GM19395 (cell line): ENCODE data around the gene IFNB1.

ENCODE experiments used
- ATAC-seq: cut with Tn5 transposase; IDR thresholded peaks from one replicate; pipeline ENCODE4 v1.9.1; 2021; ENCODE audit warnings: mild to moderate bottlenecking, moderate library complexity; ENCODE audit not compliant: unreplicated experiment

The IFNB1 gene

GRCh38 chr9:21077781-21078180 lies at the start of gene IFNB1:
Gene IFNB1, minus strand, starts transcription at chr9:21077942. Its CDS starts 73 bp downstream, at chr9:21077869.
- no peak for ATAC-seq

DNA sequence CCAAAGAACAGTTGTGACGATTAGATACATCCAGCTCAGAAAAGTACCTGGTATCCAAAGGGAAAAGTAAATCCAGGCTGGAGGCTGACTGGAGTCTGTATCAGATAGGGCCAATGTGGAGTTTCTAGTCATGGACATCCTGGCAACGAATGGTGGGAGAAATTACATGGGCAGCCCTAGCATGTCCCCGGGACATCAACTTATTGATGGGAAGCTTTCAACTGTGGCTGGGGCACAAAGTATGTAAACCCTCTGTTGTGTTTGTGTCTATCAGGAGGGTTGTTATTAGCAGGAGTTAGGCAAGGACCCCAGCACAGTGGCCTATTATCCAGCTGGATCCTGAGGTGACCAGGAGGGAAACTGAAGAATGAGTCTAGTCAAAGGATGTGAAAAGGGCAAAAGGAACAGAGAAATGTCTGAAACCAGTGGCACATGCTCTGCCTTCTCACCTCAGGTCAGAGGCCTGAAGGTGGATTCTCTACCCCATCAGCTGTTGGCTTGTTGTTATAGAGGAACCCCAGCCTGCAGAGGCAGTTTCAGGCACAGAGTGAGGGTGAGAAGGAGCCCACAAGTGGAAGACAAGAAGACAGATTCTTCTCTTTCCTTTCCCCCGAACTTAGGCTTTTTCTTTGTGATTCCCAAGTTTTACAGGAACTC lies 44.0 kb upstream of the IFNB1 start:
- peak; percentile 77 for ATAC-seq

GRCh38 chr9:21121079-21121478 lies 43.3 kb upstream of the IFNB1 start:
- no peak for ATAC-seq

GRCh38 chr9:21119093-21119770 lies 41.5 kb upstream of the IFNB1 start:
- ATAC-seq, result peak; percentile 52

DNA sequence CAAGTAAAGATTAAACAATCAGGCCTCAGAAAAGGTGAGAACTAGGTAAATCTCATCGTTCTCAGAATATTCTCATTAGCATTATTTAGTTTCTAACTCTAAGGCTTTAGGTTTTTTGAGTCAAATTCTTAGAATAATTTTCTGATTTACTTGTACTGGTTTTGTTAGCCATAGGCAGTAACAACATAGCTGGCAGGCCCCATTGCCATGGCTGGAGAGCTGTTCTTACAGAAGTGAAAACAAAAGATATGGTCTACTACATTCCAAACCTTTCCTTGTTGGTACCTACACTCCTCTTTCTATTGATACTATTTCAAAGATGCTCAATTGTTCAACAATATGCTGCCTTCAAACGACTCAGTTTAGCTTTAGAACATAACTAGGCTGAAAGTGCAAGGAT lies 36.6 kb upstream of the IFNB1 start:
- ATAC-seq, result no peak

- peak; percentile 98 for ATAC-seq
These were observed 33.2 kb upstream of the IFNB1 start for GRCh38 chr9:21110708-21111576.

DNA sequence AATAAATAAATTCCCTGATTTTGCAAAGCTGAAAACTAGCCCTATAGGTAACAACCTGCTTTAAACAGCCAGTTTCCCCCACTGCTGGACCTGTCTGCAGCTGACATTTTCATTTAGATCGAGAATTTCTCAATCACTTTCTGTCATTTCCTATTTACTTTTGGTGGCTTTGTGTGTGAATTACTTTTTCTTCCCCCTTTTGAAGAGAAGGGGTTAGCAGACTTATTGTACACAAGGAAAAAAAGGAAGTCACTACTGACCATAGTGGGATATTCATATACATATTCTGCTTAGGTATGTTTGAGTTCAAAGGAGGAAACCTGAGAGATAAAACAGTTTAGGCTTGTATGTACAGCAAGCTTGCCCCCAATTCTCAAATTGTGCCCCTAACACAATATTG lies 27.0 kb upstream of the IFNB1 start:
- no peak for ATAC-seq

DNA sequence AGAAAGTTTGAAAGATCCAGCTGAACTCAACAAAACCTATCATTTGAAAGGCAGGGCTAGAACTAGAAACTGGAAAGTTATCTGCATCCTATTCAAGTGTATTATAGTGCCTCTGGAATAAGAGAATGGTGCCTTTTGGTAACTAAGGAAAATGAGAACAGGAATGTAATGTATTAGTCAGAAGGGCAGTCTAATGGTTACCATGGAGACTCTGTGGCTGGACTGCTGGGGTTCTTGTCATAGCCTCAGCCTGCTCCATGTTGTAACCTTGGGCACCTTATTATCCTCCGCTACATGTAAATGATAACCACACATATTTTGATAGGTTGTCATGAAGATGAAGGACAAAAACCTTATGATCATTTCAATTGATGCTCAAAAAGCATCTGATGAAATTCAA lies 24.6 kb upstream of the IFNB1 start:
- ATAC-seq, result no peak

DNA sequence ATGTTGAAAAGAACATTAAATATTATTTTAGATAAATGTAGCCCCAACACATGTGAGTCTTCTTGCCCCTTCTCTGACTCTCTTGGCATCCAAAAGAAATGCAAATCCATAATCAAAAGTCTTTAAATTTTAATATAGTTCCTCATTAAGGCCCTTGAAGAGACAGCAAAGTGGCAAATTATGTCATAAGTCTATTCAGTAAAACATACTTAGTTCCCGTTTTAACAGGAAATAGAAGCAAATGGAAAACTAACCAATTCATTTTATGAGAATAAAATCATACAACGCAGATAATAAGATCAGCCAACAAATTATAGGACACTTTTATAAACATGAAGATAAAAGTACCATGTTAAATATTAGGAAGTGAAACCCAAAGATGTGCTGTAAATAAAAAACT lies 20.1 kb upstream of the IFNB1 start:
- ATAC-seq, result no peak

DNA sequence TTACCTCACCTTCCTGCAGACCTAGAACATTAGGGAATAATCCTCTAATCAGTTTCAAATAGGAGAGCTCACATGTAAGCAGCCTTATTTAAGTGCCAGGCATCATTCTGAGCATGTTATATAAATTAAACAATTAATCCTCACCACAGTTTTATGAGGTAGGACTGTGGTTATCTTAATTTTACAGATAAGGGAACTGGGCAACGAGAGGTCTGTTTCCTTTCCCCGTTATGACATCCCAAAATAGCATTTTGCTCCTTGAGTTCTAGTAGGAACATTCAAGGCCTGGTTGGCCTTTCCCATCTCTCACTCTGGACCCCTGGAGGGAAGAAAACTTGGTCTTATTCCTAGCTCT lies 19.1 kb upstream of the IFNB1 start:
- ATAC-seq, result no peak

DNA sequence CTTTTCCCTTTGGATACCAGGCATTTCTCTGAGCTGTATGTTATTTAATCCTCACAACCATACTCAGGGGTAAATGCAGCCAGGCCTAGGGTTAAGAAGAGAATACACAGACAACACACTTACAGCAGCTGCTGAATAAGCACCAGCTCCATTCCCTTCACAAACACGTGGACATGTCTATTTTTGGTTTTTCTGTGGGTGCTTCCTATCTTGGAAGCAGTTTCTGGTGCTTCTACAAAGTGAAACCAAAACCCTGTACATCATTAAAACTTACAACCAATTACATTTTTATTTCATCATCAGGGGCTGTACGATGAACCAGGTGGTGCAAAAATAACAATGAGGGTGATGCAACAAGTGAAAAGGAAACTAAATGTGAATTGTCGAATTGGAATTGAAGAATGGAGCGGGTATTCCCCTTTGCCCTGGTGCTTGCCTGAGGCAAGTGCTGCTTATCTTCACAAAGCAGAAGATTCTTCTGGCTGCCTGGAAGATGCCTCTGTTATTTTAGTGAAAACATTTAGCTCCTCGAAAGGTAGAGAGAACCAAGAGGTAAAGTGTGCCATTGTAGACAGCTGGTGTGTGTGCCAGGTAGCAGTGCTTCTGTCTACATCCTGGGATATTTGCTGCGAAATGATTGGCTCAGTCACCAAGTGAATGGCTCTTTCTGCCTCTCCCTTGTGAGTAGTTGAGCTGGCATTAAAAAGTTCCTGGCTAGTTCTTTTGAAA lies 18.6 kb upstream of the IFNB1 start:
- ATAC-seq, result peak; percentile 86

DNA sequence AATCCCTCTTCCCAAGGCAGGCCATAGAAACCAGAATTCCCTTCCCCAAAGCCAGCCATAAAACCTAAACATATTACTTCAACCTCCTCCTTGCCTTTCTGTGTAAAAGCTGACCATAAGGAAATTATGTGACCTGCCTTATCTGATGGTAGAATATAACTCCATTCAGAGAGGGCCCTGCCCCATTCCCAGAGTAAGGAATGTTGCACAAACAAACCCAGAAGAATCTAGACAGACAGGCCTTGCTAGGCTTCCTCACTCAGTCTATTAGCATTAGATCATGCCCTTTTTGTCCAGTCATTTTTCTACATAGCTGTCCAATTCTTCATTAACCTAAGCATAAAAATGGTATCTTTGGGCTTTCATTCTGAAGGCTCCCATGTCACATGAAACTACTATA lies 17.8 kb upstream of the IFNB1 start:
- ATAC-seq, result no peak

- ATAC-seq, result no peak
These were observed 8.8 kb upstream of the IFNB1 start for GRCh38 chr9:21086538-21086937.

DNA sequence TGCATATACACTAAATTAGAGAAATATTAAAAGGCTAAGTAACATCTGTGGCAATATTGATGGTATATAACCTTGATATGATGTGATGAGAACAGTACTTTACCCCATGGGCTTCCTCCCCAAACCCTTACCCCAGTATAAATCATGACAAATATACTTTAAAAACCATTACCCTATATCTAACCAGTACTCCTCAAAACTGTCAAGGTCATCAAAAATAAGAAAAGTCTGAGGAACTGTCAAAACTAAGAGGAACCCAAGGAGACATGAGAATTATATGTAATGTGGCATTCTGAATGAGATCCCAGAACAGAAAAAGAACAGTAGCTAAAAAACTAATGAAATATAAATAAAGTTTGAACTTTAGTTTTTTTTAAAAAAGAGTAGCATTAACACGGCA lies 7.3 kb upstream of the IFNB1 start:
- no peak for ATAC-seq

GRCh38 chr9:21084242-21084850 lies 6.6 kb upstream of the IFNB1 start:
- ATAC-seq, result no peak

GRCh38 chr9:21082671-21083070 lies 4.9 kb upstream of the IFNB1 start:
- no peak for ATAC-seq

DNA sequence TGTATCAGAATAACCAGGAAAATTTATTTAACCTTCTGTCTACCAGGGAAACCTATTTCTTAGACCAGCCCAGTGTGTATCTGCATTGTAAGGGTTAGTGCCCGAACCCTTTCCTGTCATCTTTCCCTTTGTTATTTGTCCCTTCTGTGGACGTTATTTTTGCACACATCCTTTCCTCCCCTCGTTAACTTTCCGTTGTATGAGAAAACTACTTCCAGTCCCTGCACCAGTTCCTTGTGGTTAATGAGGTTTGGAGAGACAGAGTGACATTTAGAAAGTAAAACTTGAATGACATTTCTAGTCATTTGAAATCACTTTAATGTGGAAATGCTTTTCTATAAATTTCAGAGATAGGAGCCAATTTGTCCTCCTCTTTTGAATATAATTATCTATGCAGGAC lies 4.3 kb upstream of the IFNB1 start:
- no peak for ATAC-seq

- no peak for ATAC-seq
These were observed 3.7 kb upstream of the IFNB1 start for GRCh38 chr9:21081451-21081850.

GRCh38 chr9:21080793-21081192 lies 3.1 kb upstream of the IFNB1 start:
- ATAC-seq, result no peak

- ATAC-seq, result no peak
These were observed 960 bp upstream of the IFNB1 start for GRCh38 chr9:21078702-21079101.

DNA sequence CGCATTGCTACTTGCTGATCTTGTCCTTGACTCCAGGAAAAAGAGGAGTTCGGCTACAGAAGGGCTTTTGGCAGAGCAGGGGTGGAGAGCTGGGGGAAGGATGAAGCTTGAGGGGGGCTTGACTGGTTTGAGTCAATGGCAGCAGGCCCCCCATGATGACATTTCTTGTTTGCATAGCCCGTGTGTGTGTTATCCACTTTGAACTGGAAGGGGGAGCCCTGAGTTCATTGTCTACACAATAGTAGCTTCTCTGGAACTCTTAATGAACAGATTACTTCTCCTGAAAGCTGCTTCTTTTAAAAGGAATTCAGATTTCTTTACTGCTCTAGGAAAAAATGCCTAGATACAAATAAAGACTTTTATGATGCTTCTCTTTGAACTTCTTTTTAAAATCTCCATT lies 2.3 kb downstream of the IFNB1 start:
- ATAC-seq, result no peak
